DOHH2 (cell line): ENCODE data around the gene TTC39C.

Source experiments
- H3F3A ChIP-seq: fragments of 200-600 bp; sonication (generic), shearing (Covaris generic); 2 replicates; pipeline ENCODE4 v1.6.0; 2016; ENCODE audit warnings: antibody characterized with exemption, mild to moderate bottlenecking; ENCODE audit not compliant: control insufficient read depth, insufficient read depth
- H3K27ac ChIP-seq: fragments of 200-600 bp; sonication (generic); 2 replicates; pipeline ENCODE4 v1.5.1; 2014; ENCODE audit warnings: low read depth, mild to moderate bottlenecking, low read length, moderate library complexity
- H3K27me3 ChIP-seq: fragments of 200-600 bp; sonication (generic); 2 replicates; pipeline ENCODE4 v1.6.1; 2014; ENCODE audit warnings: mild to moderate bottlenecking, low read length, mixed read lengths; ENCODE audit not compliant: control insufficient read depth
- H3K36me3 ChIP-seq: fragments of 200-600 bp; sonication (generic); 2 replicates; pipeline ENCODE4 v1.6.1; 2014; ENCODE audit warnings: mild to moderate bottlenecking, low read length, moderate library complexity, mixed read lengths; ENCODE audit not compliant: control insufficient read depth
- H3K4me1 ChIP-seq: fragments of 200-600 bp; sonication (generic); 2 replicates; pipeline ENCODE4 v1.6.1; 2014; ENCODE audit warnings: mild to moderate bottlenecking, low read length, mixed read lengths; ENCODE audit not compliant: control insufficient read depth
- H3K4me2 ChIP-seq: fragments of 200-600 bp; sonication (generic); 2 replicates; pipeline ENCODE4 v1.6.0; 2014; ENCODE audit warnings: mild to moderate bottlenecking, low read length, moderate library complexity
- H3K4me3 ChIP-seq: fragments of 200-600 bp; sonication (generic); 2 replicates; pipeline ENCODE4 v1.5.1; 2014; ENCODE audit warnings: mild to moderate bottlenecking, low read length, mixed read lengths
- H3K79me2 ChIP-seq: fragments of 200-600 bp; sonication (generic); 2 replicates; pipeline ENCODE4 v1.6.1; 2014; ENCODE audit warnings: mild to moderate bottlenecking, low read length, mixed read lengths; ENCODE audit not compliant: control insufficient read depth
- H3K9me2 ChIP-seq: fragments of 200-600 bp; sonication (generic); replicated peaks from 2 replicates; pipeline ENCODE4 v1.6.1; 2014; ENCODE audit warnings: mild to moderate bottlenecking, low read length, mixed read lengths; ENCODE audit not compliant: control insufficient read depth
- H3K9me3 ChIP-seq: fragments of 200-600 bp; sonication (generic); 2 replicates; pipeline ENCODE4 v1.6.1; 2014; ENCODE audit warnings: antibody characterized with exemption, low read length, mixed read lengths; ENCODE audit not compliant: control insufficient read depth, insufficient read depth
- H4K20me1 ChIP-seq: fragments of 200-600 bp; sonication (generic); 2 replicates; pipeline ENCODE4 v1.6.0; 2014; ENCODE audit warnings: low read depth, mild to moderate bottlenecking, antibody characterized with exemption, low read length, moderate library complexity; ENCODE audit not compliant: control insufficient read depth, insufficient read depth
- EZH2phosphoT487 ChIP-seq: fragments of 200-600 bp; sonication (generic); IDR thresholded peaks from 2 replicates; pipeline ENCODE4 v1.6.1; 2017; ENCODE audit warnings: borderline replicate concordance, mild to moderate bottlenecking, antibody characterized with exemption, low read length, moderate library complexity, mixed read lengths
- TF ChIP-seq, protein P1 (sequence below): fragments of 200-600 bp; sonication (generic); IDR thresholded peaks from one replicate; pipeline ENCODE4 v1.5.1; 2014; ENCODE audit warnings: antibody characterized with exemption, mild to moderate bottlenecking, low read depth, low read length; ENCODE audit not compliant: poor library complexity, severe bottlenecking

TTC39C gene

DNA sequence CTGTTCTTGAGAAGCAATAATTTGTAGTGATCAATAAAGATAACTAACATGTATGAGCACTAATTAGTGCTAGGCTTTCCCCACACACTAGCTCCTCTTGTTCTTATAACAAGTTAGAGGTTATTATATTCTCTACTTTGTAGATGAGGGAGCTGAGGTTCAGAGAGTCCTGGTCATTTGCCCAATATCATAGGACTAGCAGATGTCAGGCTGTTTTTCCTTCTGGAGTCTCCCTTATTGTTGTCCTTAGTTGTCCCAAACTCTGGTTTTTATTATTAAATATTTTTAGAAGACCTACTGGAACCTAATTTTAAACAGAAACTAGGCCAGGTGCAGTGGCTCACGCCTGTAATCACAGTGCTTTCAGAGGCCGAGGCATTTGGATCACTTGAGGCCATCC lies 16.5 kb upstream of the TTC39C start:
- no peak overlapping the region for H3K27ac ChIP-seq
- TF ChIP-seq, protein P1, sequence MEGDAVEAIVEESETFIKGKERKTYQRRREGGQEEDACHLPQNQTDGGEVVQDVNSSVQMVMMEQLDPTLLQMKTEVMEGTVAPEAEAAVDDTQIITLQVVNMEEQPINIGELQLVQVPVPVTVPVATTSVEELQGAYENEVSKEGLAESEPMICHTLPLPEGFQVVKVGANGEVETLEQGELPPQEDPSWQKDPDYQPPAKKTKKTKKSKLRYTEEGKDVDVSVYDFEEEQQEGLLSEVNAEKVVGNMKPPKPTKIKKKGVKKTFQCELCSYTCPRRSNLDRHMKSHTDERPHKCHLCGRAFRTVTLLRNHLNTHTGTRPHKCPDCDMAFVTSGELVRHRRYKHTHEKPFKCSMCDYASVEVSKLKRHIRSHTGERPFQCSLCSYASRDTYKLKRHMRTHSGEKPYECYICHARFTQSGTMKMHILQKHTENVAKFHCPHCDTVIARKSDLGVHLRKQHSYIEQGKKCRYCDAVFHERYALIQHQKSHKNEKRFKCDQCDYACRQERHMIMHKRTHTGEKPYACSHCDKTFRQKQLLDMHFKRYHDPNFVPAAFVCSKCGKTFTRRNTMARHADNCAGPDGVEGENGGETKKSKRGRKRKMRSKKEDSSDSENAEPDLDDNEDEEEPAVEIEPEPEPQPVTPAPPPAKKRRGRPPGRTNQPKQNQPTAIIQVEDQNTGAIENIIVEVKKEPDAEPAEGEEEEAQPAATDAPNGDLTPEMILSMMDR = no peak
- TF ChIP-seq EZH2phosphoT487 = no peak
- no peaks in the 10 kb centered on the region for H3K27me3 ChIP-seq
- H3K36me3 ChIP-seq = no peaks in the 10 kb centered on the region
- H3K4me3 ChIP-seq = no peak overlapping the region
- H4K20me1 ChIP-seq = no peaks in the 10 kb centered on the region
- no peaks in the 10 kb centered on the region for H3K9me2 ChIP-seq
- no peaks in the 10 kb centered on the region for H3K79me2 ChIP-seq
- H3F3A ChIP-seq = no peaks in the 10 kb centered on the region; the same call in 1 of the 2 replicates
- H3K4me1 ChIP-seq = peaks cover 48% of the 10 kb centered on the region
- 0 out of 2 replicates have a peak overlapping the region, but pooled peaks have one; percentile 13 for H3K4me2 ChIP-seq
- H3K9me3 ChIP-seq = no peaks in the 10 kb centered on the region

DNA sequence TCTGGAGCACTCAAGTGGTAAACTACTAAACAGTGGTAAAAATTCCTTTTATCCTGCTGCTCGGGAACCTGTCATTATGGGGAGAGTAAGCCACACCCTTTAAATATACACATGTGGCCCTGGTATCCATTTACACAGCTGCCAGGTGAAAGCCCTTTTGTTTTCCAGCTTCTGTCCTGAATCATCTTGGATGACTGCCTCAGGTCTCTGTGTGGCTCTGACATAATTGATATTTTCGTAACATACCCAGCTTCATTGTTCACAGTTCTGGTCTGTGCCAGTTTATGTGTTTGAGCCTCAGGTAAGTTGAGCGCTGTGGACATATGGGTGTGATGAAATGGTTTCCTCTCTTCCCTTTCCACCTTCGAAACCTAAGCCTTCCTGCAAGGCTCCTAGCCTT lies 15.7 kb upstream of the TTC39C start:
- Histone ChIP-seq H3K36me3 (no peaks in the 10 kb centered on the region), H3K9me2 (no peaks in the 10 kb centered on the region), H4K20me1 (no peaks in the 10 kb centered on the region), H3K9me3 (no peaks in the 10 kb centered on the region), H3F3A (no peaks in the 10 kb centered on the region; the same call in 1 of the 2 replicates), H3K4me1 (peaks cover 48% of the 10 kb centered on the region), H3K27ac (no peak overlapping the region), H3K4me2 (no peak overlapping the region), H3K4me3 (no peak overlapping the region), H3K27me3 (no peaks in the 10 kb centered on the region), H3K79me2 (no peaks in the 10 kb centered on the region)
- no peak for TF ChIP-seq EZH2phosphoT487
- TF ChIP-seq, protein P1 = no peak

DNA sequence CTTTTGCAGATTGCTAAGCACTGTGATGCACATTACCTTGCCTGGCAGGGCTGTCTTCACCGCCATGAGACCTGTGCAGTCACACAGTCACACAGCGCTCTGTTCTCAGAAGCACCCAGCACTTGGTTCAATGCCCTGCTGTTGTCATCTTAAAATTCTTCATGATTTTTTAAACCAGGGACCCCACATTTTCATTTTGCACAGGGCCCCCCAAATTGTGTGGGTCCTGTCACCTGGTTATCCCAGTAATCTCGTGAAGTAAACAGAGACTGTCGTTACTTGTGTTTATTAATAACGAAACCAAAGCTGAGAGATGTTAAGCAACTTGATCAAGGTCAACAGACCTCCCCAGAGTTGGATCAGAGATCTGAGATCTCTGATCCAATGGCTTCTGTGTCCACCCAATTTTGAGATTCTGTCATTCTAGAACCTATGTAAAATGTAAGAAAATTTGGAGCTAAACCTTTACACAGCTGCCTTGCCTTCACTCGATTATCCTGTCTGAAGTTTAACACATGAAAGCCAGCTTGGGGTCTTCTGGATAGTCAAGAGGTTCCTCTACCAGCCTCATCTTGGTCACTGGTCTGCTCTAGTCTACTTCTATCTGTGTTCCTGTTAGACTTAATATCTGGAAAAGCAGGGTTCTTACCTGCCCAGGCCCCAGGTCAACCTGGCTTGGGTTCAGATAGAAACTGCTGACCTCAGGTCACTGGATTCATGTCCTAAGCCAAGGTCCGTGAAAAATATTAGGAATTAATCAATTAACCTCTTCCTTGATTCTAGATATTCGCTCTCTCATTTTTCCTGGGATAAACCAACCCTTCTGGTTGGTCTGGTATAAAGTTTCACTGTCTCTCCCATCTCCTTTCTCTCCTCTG lies 13.7 kb upstream of the TTC39C start:
- Histone ChIP-seq H3K4me1 (peaks cover 42% of the 10 kb centered on the region), H3K27ac (no peak overlapping the region), H3K4me2 (no peak overlapping the region), H3K27me3 (no peaks in the 10 kb centered on the region), H3K9me3 (no peaks in the 10 kb centered on the region), H3F3A (no peaks in the 10 kb centered on the region; the same call in 1 of the 2 replicates), H4K20me1 (no peaks in the 10 kb centered on the region), H3K9me2 (no peaks in the 10 kb centered on the region), H3K79me2 (no peaks in the 10 kb centered on the region), H3K36me3 (no peaks in the 10 kb centered on the region), H3K4me3 (no peak overlapping the region)
- TF ChIP-seq, protein P1 = no peak
- TF ChIP-seq EZH2phosphoT487 = no peak
